ENCODE measurements around the gene MTA3. TPM values are rescaled to one million over a fixed set of nuclear protein-coding genes. Genes with fewer than 3 reads are reported as not detected.

Gene MTA3
- total and polyA plus RNA-seq, 2 donors (not counting 1 experiment from before 2014, with no cell fraction given), result 13.4 to 33.2 TPM

DNA sequence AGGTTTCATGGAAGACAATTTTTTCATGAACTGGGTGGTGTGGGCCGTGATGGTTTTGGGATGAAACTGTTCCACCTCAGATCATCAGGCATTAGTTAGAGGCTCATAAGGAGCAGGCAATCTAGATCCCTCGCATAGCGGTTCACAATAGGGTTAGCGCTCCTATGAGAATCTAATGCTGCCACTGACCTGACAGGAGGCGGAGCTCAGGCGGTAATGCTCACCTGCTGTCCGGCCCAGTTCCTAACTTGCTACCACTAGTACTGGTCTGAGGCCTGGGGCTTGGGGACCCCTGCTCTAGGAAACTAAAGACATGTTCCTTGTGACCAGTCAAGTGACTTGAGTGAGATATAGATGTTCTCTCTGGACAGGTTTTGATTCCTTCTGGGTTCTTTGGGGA, 146.3 kb downstream of the MTA3 start:
- TF ChIP-seq CTCF (IDR thresholded peaks at IDR 0.05) (no peak), EZH2 (IDR thresholded peaks at IDR 0.05; ENCODE audit: borderline replicate concordance, insufficient read depth, low read depth, low read length, poor library complexity, severe bottlenecking) (no peak)
- no peaks in the 10 kb centered on the region for H3K79me2 ChIP-seq (ENCODE audit: control insufficient read depth, insufficient read depth, low read length)
- H3K4me1 ChIP-seq (ENCODE audit: control insufficient read depth in 2 of 2, insufficient read depth in 2 of 2, low read length in 2 of 2), result no peaks in the 10 kb centered on the region
- H3K4me3 ChIP-seq (ENCODE audit: control extremely low read depth in 1 of 5, extremely low read depth in 1 of 5, insufficient read depth in 1 of 5, low read depth in 2 of 5, low read length in 4 of 5), result no peak overlapping the region
- intact Hi-C loops (cut with micrococcal nuclease), result loop anchor here (5.0 kb wide), 1 partner anchor 432 kb away; no protein-coding TSS in a partner anchor
- no peak overlapping the region for H3K27ac ChIP-seq (ENCODE audit: low read length in 2 of 2)
- CTCF ChIA-PET, result no interaction called here
- H3K4me2 ChIP-seq (replicated peaks; ENCODE audit: low read depth, low read length, poor library complexity, severe bottlenecking), result no peak overlapping the region
- no peaks in the 10 kb centered on the region for H3K36me3 ChIP-seq (replicated peaks in 1 of 2; ENCODE audit: control extremely low read depth in 1 of 2, control insufficient read depth in 1 of 2, extremely low read depth in 1 of 2, insufficient read depth in 2 of 2, low read length in 1 of 2)
- H3K9ac ChIP-seq (ENCODE audit: low read length), result no peak overlapping the region
- no peaks in the 10 kb centered on the region for H3K9me3 ChIP-seq (ENCODE audit: control extremely low read depth in 1 of 3, control insufficient read depth in 2 of 3, insufficient read depth in 1 of 3, low read length in 2 of 3)
- WGBS (ENCODE audit: insufficient coverage), result over 99% methylated on average over 6 of the region's 7 CpGs
- DNase-seq, result no peak
- H3K27me3 ChIP-seq (replicated peaks in 1 of 4; ENCODE audit: control extremely low read depth in 1 of 4, control insufficient read depth in 3 of 4, insufficient read depth in 4 of 4, low read length in 3 of 4), result no peaks in the 10 kb centered on the region
- Mint-ChIP-seq H3K9me3 (ENCODE audit: insufficient read depth) (no peaks in the 10 kb centered on the region), H3K4me1 (no peaks in the 10 kb centered on the region), H3K27ac (no peak overlapping the region), H3K27me3 (no peaks in the 10 kb centered on the region), H3K4me3 (no peak overlapping the region)
- H2AFZ ChIP-seq (ENCODE audit: insufficient read depth, low read depth, low read length, poor library complexity, severe bottlenecking), result no peak overlapping the region
- POLR2A ChIA-PET, result no interaction called here
- no peaks in the 10 kb centered on the region for H4K20me1 ChIP-seq (ENCODE audit: control insufficient read depth, insufficient read depth, low read length, poor library complexity, severe bottlenecking)
- ATAC-seq (ENCODE audit: low read depth), result no peak

DNA sequence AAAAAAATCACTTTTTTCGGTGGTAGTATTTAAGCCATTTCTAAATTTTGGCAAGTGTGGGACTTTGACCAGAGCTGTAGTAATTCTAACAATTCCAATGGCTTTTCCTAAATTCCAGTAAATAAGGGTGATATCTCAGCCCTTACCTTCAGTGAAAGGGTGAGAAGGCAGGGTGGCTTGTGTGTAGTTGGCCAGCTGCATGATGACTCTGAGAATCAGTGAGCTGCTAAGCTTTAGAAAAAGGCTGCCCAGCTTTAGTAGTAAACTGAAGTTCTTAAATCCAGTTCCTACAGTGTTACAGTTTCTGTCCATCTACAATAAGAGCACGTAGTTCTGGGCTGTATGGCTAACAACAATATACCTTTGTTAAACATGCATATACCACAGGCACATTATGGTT, 153.5 kb downstream of the MTA3 start:
- peaks cover 0 to 7% of the 10 kb centered on the region in 2 donors for H3K4me1 ChIP-seq (ENCODE audit: control insufficient read depth in 2 of 2, insufficient read depth in 2 of 2, low read length in 2 of 2)
- no peak overlapping the region for H3K27ac ChIP-seq (ENCODE audit: low read length in 2 of 2)
- no peak overlapping the region for H3K4me3 Mint-ChIP-seq
- ChIA-PET POLR2A (interaction anchor here (0.7 kb wide), 1 partner anchor 31 kb away, joined by 4 read pairs; no protein-coding TSS in a partner anchor), CTCF (no interaction called here)
- peaks cover 11% of the 10 kb centered on the region for H3K4me1 Mint-ChIP-seq
- no peaks in the 10 kb centered on the region for H3K9me3 Mint-ChIP-seq (ENCODE audit: insufficient read depth)
- H3K36me3 ChIP-seq (replicated peaks in 1 of 2; ENCODE audit: control extremely low read depth in 1 of 2, control insufficient read depth in 1 of 2, extremely low read depth in 1 of 2, insufficient read depth in 2 of 2, low read length in 1 of 2), result no peaks in the 10 kb centered on the region
- no peaks in the 10 kb centered on the region for H4K20me1 ChIP-seq (ENCODE audit: control insufficient read depth, insufficient read depth, low read length, poor library complexity, severe bottlenecking)
- H3K4me3 ChIP-seq (ENCODE audit: control extremely low read depth in 1 of 5, extremely low read depth in 1 of 5, insufficient read depth in 1 of 5, low read depth in 2 of 5, low read length in 4 of 5), result no peak overlapping the region
- H3K9ac ChIP-seq (ENCODE audit: low read length), result no peak overlapping the region
- H3K9me3 ChIP-seq (ENCODE audit: control extremely low read depth in 1 of 3, control insufficient read depth in 2 of 3, insufficient read depth in 1 of 3, low read length in 2 of 3), result no peaks in the 10 kb centered on the region
- H3K27ac Mint-ChIP-seq, result no peak overlapping the region
- DNase-seq (no peak), ATAC-seq (ENCODE audit: low read depth) (no peak)
- H3K27me3 Mint-ChIP-seq, result no peaks in the 10 kb centered on the region
- H3K4me2 ChIP-seq (replicated peaks; ENCODE audit: low read depth, low read length, poor library complexity, severe bottlenecking), result no peak overlapping the region
- WGBS (ENCODE audit: insufficient coverage), result no CpG with 5 or more reads among the region's 2 CpGs
- TF ChIP-seq EZH2 (IDR thresholded peaks at IDR 0.05; ENCODE audit: borderline replicate concordance, insufficient read depth, low read depth, low read length, poor library complexity, severe bottlenecking) (no peak), CTCF (IDR thresholded peaks at IDR 0.05) (no peak)
- no peaks in the 10 kb centered on the region for H3K79me2 ChIP-seq (ENCODE audit: control insufficient read depth, insufficient read depth, low read length)
- H3K27me3 ChIP-seq (replicated peaks in 1 of 4; ENCODE audit: control extremely low read depth in 1 of 4, control insufficient read depth in 3 of 4, insufficient read depth in 4 of 4, low read length in 3 of 4), result no peaks in the 10 kb centered on the region
- H2AFZ ChIP-seq (ENCODE audit: insufficient read depth, low read depth, low read length, poor library complexity, severe bottlenecking), result no peak overlapping the region
- intact Hi-C loops (cut with micrococcal nuclease), result no loop called here

Data from B cell (primary cell).